Measurements from ENCODE around the gene PTMS.

DNA sequence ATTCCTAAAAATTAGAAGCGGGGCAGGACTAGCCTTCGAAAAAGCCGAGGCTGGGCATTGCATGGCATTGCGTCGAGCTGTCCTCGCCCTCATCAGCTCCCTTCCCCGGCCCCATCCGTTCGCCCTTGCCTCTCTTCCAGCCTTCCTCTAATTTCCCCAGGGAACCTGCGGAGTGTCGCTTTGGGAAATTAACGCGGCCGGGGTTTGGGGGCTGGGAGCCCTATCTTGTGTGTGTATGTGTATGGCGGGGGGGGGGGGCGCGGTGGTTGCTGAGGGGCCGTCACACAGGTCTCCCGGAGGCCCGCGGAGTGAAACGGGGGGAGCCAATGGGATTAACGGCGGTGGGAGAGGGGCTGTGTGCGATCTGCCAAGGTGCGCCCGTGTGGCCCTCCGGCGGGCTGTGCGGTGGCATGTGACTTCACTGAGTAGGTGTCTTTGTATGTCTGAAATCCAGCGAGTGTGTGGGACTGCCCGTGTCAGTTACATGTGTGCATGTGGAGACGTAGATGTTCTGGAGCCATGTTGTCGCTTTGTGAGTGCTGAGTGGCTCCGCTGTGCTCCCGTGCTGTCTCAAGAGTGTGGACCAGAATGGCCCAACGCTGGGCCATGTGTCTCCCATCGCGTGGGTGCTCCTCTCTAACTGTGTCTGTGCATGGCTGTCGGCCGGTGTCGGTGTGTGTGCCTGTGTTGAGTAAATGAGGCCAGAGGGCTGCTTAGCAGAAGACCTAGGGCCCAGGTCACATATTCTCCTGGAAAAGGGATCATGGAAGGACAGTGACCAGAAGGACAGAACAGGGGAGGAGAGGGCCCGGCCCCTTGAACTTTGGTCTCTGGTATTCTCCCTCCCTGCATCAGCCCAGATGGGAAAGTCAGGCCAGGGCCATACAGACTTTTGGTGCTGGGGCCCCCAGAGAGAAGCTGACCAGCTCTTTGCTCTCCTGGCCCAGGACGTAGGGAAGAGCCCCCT lies 1.5 kb downstream of the PTMS start:
- TF ChIP-seq, protein P1, sequence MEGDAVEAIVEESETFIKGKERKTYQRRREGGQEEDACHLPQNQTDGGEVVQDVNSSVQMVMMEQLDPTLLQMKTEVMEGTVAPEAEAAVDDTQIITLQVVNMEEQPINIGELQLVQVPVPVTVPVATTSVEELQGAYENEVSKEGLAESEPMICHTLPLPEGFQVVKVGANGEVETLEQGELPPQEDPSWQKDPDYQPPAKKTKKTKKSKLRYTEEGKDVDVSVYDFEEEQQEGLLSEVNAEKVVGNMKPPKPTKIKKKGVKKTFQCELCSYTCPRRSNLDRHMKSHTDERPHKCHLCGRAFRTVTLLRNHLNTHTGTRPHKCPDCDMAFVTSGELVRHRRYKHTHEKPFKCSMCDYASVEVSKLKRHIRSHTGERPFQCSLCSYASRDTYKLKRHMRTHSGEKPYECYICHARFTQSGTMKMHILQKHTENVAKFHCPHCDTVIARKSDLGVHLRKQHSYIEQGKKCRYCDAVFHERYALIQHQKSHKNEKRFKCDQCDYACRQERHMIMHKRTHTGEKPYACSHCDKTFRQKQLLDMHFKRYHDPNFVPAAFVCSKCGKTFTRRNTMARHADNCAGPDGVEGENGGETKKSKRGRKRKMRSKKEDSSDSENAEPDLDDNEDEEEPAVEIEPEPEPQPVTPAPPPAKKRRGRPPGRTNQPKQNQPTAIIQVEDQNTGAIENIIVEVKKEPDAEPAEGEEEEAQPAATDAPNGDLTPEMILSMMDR (conservative IDR thresholded peaks at IDR 0.05) = no peak
- no peak for TF ChIP-seq EZH2 (IDR thresholded peaks at IDR 0.05; ENCODE audit: low read depth)

Data from PC-9 (cell line).